Subcutaneous preadipocyte (primary cell): ENCODE data around the gene SMCO4. TPM values are rescaled to one million over a fixed set of nuclear protein-coding genes. Genes with fewer than 3 reads are reported as not detected.

ENCODE experiments used
- small RNA-seq: library from RNA; depleted of rRNA; stranded (forward); fragments of <200 nt; gene quantifications from one replicate; pipeline ENCODE3, GENCODE V24; 2012
- total RNA-seq: library from RNA; depleted of rRNA; stranded (reverse); fragments of >200 nt; gene quantifications from 2 replicates; pipeline ENCODE4 v1.2.3, GENCODE V29; 2012

Gene SMCO4
- total RNA-seq: 5.1 and 6.6 TPM in 2 replicates

GRCh38 chr11:93543292-93543977 is at the start of gene SMCO4:
SMCO4 (minus strand) TSS chr11:93543391; CDS start chr11:93479189, 64,202 bp downstream.

Small RNA genes lying within 50 kb of the gene (small RNA-seq; reads per million reads assigned to genes)
- not detected for gene RN7SL223P

Other genes with a start within 250 kb of the SMCO4 start
- not detected in 2 replicates for gene DEUP1, start 212.6 kb downstream of the SMCO4 start, total RNA-seq
- gene CEP295, start 118.3 kb upstream of the SMCO4 start, total RNA-seq: 16.5 and 25.8 TPM in 2 replicates
- 125 and 147 TPM in 2 replicates for gene TAF1D, start 198.1 kb upstream of the SMCO4 start, total RNA-seq
- 12.9 and 17.3 TPM in 2 replicates for gene C11orf54, start 198.3 kb upstream of the SMCO4 start, total RNA-seq
- gene MED17, start 240.9 kb upstream of the SMCO4 start, total RNA-seq: 21.3 and 31.7 TPM in 2 replicates